AG09309 (cell line): ENCODE measurements around the gene CYFIP2.
"Not testable (repeated sequence)": the region's sequence is repeated elsewhere in the genome, so short reads cannot be mapped to it uniquely, and the experiment has no call there.

ENCODE experiments used
- DNase-seq: peaks from one replicate; pipeline ENCODE4 v3.0.0-alpha.2; 2010; ENCODE audit warnings: low read depth
- H3K4me3 ChIP-seq: 2 replicates; pipeline ENCODE4 v1.5.1; 2011; ENCODE audit warnings: mild to moderate bottlenecking, low read depth, low read length, moderate library complexity; ENCODE audit not compliant: control insufficient read depth
- TF ChIP-seq, protein P1 (sequence below): IDR thresholded peaks from 2 replicates; pipeline ENCODE4 v1.5.1; 2011; ENCODE audit warnings: mild to moderate bottlenecking, low read depth, low read length, inconsistent platforms; ENCODE audit not compliant: insufficient read depth, control insufficient read depth; ENCODE audit errors: missing control alignments

CYFIP2 gene

DNA sequence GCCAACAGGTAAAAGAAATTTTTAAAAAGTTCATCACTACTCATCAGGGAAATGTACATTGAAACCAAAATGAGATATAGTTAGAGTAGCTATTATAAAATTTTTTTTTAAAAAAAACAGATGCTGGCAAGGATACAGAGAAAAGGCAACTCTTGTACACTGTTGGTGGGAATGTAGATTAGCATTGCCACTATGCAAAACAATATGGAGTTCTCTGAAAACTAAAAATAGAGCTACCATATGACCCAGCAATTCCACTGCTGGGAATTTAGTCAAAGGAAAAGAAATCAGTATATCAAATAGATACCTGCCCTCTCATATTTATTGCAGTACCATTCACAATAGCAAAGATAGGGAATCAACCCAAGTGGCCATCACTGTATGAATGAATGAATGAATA, 149.9 kb downstream of the CYFIP2 start:
- no peak for DNase-seq
- H3K4me3 ChIP-seq = no peak overlapping the region
- TF ChIP-seq, protein P1, sequence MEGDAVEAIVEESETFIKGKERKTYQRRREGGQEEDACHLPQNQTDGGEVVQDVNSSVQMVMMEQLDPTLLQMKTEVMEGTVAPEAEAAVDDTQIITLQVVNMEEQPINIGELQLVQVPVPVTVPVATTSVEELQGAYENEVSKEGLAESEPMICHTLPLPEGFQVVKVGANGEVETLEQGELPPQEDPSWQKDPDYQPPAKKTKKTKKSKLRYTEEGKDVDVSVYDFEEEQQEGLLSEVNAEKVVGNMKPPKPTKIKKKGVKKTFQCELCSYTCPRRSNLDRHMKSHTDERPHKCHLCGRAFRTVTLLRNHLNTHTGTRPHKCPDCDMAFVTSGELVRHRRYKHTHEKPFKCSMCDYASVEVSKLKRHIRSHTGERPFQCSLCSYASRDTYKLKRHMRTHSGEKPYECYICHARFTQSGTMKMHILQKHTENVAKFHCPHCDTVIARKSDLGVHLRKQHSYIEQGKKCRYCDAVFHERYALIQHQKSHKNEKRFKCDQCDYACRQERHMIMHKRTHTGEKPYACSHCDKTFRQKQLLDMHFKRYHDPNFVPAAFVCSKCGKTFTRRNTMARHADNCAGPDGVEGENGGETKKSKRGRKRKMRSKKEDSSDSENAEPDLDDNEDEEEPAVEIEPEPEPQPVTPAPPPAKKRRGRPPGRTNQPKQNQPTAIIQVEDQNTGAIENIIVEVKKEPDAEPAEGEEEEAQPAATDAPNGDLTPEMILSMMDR = no peak

DNA sequence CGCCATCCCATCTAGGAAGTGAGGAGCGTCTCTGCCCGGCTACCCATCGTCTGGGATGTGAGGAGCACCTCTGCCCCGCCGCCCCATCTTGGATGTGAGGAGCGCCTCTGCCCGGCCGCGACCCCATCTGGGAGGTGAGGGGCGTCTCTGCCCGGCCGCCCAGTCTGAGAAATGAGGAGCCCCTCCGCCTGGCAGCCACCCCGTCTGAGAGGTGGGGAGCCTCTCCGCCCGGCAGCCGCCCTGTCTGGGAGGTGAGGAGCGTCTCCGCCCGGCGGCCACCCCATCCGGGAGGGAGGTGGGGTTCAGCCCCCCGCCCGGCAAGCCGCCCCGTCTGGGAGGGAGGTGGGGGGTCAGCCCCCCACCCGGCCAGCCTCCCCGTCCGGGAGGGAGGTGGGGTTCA, 153.6 kb downstream of the CYFIP2 start:
- not testable (repeated sequence) for H3K4me3 ChIP-seq, DNase-seq

DNA sequence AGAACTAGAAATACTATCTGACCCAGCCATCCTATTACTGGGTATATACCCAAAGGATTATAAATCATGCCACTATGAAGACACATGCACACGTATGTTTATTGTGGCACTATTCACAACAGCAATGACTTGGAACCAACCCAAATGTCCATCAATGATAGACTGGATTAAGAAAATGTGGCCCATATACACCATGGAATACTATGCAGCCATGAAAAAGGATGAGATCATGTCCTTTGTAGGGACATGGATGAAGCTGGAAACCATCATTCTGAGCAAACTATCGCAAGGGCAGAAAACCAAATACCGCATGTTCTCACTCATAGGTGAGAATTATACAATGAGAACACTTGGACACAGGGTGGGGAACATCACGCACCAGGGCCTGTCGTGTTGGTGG, 164.0 kb downstream of the CYFIP2 start:
- H3K4me3 ChIP-seq, DNase-seq: not testable (repeated sequence)

DNA sequence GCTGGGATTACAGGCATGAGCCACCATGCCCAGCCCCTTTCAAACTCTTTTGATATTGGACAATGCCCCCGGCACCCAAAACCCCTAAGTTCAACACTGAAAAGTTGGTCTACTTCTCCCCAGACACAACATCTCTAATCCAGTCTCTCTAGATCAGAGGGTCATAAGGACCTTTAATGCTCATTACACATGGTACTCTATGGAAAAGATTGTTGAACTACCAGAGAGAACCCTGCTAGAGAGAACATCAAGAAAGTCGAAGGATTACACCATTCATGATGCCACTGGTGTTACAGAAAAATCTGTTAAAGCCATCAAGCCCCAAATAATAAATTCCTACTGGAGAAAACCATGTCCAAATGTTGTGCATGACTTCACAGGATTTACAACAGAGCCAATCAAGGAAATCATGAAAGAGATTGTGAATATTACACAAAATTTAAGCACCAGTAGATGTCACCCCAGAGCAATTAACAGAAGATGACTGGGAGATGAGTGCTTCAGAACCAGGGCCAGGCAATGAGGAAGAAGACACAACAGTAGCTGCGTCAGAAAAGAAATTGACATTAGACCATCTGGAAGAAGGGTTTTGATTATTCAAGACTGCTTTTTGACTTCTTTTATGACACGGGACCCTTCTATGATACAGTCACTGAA, 165.7 kb downstream of the CYFIP2 start:
- no peak overlapping the region for H3K4me3 ChIP-seq
- TF ChIP-seq, protein P1 = peak; percentile 51
- DNase-seq = peak; percentile 41

DNA sequence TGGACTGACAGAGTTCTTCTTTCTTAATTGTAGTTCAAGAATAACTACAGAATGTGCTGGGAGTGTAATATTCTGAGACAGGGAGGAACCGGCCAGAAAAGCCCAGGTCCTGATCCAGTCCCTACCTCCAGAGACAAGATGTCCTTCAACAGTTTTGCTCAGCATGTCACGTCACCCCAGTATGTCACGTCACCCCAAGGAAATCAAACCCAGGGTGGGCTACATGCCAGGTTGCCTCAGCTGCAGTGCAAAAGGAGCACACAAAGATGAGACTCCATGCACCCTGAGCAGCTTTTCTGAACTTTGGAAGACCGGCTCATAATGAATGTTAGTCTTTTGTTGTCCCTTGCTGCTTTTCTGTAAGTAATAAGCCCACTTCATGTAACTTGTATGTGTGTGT, 168.2 kb downstream of the CYFIP2 start:
- no peak for DNase-seq
- TF ChIP-seq, protein P1 = no peak
- no peak overlapping the region for H3K4me3 ChIP-seq

DNA sequence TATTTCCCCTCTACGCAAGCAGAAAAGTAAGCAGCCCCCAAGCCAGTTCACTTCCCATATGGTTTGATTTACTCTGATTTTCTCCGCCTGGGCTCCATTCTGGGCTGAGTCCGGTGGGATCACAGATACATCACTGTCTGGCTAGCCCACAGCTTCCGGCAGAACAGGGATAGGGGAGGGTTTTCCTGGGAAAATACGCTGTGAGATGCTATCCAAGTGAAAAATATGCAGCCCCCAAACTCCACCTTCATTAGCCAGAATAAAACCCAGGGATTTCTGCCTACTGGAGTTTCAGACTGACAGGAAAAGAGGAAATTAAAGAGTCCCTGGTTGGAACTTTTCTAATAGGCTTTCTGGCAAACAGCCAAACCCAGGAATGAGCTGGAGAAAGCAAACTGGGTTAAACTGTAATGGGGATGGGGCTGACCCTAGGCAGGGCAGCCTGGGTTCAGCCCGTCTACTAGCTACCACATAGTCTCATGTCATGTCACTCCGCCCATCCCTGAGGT, 177.2 kb downstream of the CYFIP2 start:
- TF ChIP-seq, protein P1 = no peak
- no peak for DNase-seq
- H3K4me3 ChIP-seq = no peak overlapping the region

DNA sequence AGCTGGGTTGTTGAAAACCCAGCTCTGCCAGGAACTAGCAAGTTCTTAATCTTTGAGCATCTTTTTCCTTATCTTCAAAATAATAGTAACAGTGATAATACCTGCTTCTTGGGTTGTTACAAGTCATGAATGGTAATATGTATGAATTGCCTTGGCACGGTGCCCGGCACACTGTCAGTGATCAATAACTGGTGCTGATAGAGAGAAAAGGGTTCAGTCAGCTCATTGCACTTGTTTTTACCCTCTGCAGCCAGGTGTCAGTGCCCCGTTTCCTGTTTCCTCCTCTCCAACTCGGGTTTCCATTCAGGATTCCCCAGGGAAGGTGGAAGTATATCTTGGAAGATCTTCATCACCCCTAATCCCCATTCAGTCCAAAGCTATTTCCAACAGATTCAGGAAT, 178.3 kb downstream of the CYFIP2 start:
- TF ChIP-seq, protein P1 = no peak
- DNase-seq = no peak

More for the DNA sequence above, 178.3 kb downstream of the CYFIP2 start:
- no peak overlapping the region for H3K4me3 ChIP-seq
